ENCODE data around the gene FHDC1.

FHDC1 gene

DNA sequence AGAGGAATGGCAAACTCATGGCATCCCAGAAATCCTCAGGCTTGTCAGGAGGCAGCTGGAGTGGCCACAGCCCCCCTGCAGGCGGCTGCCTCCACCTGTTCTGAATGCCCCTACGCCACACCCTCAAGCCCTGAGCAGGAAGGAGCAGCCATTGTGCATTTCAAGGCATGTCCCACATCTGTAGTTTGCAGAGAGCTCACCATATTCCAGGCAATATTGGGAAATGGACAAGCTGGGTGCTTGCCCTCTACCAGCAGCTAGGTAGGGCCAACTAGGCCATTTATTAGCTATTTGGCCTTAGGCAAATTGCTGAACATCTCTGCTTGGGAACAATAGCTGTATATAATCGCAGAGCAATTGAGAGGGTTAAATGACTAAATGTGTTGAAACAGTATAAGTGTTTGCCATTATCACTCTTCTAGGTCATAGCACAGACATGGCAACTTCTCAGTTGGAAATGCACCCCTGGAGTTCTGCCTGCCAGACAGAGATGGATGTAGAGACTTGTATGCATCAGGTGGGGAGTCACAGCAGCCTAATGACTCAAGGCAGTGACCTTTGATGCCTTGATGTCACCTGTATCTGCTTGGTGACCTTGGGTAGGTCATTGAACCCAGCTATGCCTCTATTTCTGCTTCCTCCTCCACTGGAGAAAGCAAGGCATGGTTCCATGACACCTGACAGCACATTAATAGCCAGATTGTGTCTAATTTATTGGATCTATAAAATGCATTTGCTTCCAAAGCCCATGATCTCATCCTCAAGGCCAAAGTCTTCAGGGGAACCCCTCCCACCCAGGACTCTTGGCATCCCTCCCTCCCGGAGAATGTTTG lies 52.8 kb downstream of the FHDC1 start:
- no peak for DNase-seq

DNA sequence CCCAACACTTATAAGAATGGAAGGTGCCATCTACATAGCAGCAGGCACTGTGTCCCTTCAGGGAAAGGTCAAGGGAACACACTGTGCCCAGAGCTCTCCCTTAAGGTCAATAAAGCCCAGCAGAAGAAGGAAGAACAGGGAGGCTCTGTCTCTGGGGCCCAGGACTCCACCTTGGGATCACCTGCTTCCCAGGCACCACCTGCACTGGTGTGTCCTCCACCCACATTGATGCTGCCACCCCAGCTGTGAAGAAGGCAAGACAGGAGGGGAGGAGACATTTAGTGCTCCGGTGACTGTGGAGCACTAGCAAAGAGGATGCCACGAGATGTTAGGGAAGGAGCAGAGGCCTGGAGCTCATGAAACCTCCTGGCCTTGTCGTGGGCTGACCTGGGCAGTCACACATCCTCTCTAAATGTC lies 53.4 kb downstream of the FHDC1 start:
- no peak for DNase-seq

DNA sequence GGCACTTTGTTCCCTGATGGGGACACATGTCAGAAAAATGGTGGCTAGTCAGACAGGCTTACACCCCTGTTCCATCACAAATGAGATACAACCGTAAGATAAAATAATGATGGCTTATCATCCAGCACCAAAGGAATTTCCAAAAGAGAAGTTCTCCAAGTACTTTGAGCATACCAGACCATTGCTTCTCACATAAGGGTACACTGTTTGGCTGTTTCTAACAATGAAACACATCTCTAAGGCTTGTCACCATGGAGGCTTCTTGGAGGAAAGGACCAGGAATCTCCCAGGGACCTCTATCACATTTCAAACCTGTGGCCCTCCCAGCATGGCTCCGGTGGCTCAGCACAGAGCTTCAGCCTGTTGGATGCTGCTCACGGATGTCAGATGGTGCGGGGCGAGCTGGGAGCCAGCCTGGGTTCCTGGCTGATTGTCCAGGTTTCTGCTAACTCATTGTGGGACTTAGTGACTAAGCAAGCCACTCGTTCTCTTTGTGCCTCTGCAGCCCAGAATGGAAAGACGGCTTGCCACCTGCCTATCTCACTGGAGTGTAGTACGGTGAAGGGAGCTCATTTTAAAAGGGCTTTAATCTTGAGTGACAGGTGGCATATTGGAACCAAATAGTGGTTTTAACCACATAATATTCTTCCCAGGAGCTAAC lies 54.5 kb downstream of the FHDC1 start:
- no peak for DNase-seq

DNA sequence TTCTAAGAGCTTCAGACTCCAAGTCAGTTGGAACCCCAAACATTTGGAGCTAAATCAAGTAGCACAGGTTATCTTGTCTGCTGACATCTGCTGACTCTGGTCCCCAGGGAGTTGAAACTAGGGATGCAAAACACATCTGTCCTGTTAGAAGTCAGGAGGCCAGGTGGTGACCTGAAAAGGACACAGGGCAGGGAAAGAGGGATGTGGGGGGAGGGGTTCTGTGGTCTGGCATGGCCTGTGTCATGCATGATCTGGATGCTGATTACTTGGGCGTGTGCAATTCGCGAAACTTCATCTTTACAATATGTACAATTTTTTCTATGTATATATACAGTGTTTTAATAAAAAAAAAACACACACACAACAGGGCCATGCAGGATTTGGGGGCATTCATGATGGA lies 55.3 kb downstream of the FHDC1 start:
- DNase-seq, result no peak

DNA sequence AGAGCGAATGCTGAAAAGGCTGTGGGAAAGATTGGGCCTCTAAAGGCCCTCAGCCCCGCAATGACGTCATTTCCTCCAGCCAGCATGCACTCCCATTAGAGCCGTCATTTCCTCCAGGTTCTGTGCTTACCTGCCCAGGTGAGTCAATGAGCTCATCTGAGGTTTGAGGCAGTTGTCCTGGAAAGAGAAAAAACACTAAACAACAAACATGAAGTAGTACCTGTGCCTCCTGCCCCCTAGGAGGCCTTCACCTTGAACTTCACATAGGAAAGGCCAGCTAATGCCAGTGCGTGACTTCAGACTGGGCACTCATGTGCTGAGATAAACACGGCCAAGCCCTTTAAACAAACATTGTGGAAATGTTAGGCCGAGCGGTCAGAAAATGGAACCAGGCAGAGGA lies 55.9 kb downstream of the FHDC1 start:
- DNase-seq, result no peak

DNA sequence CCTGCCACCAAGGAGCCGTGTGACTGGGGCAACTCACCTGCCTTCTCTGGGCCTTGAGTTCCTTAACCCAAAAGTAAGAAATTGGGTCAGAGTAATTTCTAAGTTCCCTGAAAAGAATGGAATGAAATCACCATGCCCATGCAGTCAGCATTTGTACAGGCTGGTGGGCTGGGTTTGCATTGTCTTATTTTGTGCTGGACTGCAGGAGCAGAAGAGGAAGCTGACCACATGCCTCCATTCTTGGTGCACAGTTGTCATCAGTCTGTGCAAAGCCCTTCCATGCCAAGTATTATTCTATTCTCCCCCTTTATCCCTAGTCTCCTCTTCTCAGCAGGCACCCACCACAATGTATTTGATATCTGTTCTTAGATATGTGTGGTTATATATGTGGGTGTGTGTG lies 56.3 kb downstream of the FHDC1 start:
- no peak for DNase-seq

DNA sequence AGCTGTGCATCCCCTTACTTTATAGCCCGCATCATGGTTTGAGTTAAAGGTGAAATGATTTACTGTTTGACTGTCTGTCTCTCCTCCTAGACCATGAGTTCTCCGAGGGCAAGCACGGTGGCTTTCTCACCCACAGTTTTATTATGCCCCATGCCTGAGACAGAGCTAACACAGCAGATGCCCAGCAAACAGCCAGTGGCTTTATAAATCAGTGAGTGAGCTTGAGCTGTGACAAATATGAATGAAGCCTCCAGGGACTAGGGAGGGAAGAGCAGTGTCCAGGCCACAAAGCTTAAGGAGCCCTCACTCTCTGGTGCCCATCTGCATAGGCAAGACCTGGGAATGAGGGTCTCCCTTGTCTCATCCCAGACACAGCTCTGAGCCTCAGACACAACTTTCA lies 57.9 kb downstream of the FHDC1 start:
- no peak for DNase-seq

DNA sequence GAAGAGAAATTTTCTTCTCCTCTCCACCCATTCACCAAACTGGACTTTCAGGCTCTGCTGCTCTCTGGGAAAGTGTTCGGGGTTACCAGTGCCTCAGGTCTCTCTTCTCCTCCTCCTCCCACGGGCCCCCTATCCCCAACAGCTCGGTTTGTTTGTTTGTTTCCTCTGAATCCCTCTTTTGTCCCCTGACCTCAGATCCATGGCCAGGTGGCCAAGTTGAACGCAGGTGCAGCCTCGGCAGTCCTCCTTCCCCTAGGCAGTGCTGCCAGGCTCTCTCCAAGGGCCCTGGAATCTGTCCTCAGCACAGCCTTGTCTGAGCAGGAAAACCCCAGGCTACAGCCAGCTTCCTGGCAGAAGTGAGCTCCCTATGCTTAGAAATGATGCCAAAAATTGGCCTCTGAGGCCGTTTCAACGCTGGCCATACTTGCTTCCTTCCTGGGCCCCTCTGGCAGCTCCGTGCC lies 60.0 kb downstream of the FHDC1 start:
- no peak for DNase-seq

DNA sequence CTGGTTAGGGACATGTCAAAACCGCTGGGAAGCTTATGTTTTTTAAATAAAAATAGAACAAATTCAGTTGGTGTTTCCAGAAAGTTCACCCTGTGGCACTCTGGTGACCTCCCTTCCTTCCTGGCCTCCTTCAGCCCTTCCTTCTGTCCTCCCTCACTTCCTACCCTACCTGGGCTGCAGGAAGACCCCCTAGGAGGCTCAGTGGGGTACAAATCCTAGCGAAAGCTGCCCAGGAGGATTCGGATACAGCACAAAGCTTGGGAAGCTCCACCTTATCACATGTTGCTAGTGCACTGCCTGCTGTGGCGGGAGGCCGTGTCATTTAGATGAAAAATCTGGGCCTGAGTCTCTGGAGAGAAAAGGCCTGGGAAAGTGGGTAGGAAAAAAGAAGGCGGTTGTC lies 60.5 kb downstream of the FHDC1 start:
- DNase-seq, result no peak

DNA sequence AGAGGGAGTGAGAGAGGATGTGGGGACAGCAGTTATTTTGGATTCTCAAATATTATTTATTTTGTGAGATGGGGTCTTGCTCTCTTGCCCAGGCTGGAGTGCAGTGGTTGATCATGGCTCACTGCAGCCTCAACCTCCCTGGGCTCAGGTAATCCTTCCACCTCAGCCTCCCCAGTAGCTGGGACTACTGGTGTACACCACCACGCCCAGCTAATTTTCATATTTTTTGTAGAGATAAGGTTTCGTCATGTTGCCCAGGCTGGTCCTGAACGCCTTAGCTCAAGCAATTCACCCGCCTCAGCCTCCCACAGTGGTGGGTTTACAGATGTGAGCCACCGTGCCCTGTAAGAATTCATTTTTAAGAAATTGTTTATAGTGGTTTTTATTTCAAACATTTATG lies 61.2 kb downstream of the FHDC1 start:
- DNase-seq, result no peak

DNA sequence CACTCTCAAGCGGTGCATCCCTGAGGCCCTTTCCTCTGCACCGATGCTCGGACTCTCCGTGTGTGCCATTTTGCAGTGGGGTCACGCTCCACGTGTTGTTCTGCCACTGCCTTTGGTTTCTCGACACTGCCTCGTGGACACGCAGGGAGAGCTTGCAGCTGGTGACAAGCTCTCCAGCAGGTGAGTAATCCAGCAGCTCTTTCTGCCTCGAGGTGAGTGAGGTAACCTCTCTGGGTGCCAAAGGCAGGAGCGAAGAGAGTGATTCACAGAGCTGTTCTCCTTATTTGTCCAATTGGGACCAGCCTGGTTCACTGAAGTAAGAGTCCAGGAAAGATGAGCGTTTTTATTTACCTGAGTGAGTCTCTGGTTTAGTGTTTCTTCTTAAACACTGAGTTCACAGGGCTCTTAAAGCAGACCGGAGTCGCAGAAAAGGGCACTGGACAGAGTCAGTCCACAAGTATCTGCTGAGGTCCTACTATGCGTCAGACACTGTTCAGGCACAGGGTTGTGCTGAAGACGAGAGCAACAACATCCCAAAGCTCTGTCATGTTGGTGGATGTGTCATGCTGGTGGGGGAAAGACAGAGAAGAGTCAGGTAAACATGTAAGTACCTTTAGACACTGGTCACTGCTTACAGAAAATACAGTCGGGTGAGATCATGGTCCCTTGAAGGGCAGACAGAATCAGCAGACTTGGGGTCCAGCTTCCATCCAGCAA lies 61.8 kb downstream of the FHDC1 start:
- DNase-seq, result no peak

DNA sequence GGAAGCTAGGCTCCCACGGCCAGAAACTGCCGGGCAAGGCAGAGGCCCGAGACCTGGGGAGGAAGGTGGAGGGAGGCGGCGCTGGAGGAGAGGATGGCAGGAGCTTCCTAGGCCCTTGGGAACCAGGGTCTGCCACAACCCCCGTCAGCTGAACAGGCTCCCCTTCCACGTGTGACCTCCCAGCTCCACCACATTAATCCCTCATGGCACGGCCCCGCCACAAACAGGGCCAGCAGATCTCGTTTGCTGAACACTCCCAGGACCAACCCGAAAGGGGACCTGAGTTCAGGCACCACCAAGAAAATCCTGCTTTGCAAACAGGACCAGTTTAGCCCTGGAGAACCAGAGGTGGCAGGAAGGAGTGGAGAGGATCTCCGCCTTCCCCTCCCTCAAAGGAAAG lies 62.7 kb downstream of the FHDC1 start:
- no peak for DNase-seq

DNA sequence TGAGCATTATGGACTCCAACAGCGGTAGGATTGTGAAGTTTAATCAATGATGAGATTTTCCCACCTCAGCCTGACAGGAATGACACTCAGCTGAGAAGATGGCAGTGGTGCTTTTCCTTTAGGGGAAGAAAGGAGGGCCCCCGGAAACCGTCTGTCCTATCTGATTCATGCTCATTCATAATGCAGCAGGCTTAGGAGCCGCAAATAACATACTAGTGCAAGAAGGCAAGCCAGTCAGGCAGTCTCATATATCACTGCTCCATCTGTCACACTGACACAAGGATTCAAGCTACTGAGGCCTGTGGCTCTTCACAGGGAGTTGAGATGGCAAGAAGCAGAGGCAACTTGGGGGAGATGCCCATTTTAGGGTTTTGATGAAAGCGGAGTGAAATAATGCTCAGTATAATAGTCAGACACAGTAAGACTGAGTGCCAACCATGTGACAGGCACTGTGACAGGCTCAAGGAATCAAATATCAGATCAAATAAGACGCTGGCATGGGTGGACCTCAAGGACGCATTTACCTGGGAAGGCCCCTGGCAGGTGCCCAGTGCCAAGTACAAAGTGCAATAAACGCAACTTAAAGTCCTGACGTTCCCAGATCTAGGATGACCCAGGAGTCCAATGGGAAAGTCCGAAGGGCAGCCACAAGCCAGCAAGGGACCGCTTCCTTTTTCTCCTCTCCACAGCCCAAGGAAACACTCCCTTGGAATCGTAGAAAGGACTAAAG lies 63.4 kb downstream of the FHDC1 start:
- DNase-seq, result no peak

DNA sequence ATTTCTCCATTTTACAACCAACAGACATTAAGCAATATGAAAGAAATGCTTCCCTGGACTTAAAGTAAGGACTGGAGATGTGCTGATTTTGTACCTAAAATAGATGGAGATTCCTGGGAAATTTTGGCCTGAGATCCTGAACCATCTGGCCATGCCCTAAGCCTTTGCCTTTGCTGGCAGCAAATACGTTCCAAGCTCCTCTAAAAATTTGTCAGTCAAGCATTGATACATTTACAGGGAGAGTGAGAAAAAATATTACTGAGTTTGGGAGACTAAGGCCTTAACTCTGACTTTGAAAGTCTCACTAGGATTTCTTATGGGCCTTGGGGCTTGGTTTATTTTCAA lies 63.9 kb downstream of the FHDC1 start:
- DNase-seq, result no peak

DNA sequence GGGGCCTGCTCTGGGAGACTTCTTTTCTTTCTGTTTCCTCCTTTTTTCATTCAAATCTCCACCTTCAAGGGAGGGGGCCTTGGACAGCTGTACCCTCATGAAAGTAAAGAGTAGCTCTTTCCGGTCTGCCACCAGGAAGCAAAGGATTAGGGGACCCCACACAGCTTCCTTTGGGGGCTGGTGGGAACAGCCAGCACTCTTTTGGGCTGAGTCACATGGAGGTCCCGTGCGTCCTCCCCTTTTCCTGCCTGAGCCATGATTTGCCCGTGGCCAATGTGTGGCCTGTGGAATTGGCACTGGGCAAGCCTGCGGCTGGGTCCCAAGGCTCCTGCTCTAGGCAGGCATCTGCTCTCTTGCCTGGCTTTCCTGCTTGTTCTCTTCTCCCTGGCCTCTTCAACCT lies 65.5 kb downstream of the FHDC1 start:
- no peak for DNase-seq

DNA sequence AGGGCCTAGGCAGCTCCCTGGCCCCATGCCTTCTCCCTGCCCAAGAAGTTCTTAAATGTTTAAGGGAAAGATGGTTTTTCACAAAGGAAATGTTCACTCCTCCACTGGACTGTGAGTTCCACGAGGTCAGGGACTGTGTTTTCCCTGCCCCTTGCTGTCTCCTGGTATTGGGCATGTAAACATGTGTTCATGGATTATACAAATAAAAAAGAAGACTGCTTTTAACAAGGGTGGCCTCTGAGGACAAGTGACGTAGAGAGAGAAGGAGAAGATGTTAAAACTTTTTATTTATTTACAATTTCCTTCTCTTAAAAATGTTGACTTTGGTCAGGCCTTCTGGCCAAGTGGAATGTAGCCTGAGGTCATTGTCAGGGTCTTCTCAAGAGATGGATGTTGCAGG lies 66.0 kb downstream of the FHDC1 start:
- DNase-seq, result no peak

DNA sequence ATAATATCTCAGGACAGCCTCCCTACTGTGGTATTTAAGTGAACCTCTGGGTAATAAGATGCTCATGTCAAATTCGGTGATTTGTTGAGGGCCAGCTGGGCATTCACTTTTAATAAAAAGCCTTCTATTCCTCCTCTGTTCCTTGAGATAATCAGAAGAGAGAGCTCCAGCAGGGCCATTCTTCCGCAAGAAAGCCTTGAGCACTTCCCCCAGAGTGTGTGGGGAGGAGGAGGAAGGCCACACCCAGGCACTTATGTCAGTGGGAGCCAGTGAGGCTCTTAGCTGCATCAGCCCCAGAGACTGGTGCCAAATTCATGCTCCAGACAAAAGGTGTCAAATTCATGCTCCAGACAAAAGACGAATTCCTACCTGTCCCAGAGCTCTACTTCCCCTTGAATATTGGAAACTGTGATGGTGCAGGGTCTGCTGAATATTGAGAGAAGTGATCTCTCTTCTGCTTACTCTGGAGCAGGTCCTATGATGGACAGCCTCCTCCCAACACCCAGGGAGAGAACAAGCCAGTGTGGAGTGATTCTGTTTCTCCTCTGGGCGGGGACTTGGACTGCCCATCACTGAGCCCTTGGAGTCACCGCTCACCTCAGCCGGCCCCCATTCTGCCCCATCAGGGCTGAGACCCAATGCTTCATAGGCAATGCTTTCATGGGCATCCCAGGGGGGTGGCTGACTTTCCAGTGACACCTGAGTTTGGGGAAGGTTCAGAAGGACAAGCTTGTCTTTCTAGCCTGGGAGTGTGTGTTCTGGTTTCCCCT lies 68.1 kb downstream of the FHDC1 start:
- DNase-seq, result no peak

DNA sequence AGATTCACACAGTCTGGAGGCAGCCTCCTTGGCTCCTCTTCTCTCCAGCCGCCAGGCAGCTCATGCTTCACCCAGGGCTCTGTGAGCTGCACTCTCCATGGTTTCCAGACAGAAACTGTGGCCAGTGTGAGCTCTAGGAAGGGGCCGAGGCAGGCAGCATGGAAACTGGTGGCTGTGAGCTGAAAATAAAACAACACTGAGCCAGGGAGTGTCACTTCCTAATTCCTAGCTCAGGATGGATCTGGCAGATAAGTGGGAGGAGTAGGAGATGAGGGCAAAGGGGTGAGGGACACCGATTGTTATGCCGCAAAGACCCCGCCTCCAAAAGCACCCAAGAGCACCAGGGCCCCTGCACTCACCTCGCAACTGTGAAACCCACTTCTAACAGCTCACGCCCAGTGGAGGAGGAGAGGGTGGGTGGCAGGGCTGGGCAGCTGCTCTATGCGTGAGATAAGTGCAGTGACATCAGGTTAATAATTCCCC lies 69.8 kb downstream of the FHDC1 start:
- DNase-seq, result no peak

DNA sequence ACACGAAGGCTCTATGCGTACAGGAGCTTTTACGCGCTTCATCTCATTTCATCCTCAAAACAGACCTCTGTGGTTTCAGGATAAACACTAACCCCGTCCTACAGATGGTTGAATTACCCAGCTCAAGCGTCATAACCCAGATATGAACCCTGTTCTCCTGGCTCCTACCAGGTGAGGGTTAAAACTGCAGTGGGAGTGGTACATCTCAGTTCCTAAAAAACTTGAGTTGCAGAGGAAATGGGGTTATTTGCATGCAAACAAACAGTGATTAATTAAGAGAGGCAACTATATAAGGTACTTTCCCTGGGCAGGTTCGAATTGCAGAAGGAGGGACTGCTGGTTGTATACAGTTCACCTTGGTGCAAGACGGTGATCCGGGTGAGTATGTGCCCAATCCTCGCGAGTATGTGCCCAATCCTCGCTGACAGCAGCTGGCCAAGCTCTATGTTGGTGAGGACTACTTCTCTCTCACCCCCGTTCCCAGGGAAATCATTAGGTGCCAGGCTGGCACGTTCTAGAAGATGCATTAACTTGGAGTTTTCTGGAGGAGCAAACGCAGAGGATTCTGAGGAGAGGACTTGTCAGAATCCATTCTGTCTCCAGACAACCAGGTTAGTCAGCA lies 72.6 kb downstream of the FHDC1 start:
- DNase-seq, result no peak

DNA sequence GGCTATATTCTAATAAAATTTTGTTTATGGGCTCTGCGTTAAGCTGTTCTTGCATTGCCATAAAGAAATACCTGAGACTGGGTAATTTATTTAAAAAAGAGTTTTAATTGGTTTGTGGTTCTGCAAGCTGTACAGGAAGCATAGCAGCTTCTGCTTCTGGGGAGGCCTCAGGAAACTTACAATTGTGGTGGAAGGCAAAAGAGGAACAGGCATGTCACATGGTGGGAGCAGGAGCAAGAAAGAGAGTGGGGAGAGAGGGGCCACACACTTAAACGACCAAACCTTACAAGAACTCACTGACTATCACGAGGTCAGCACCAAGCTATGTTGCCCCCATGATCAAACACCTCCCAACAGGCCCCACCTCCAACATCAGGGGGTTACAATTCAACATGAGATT lies 74.0 kb downstream of the FHDC1 start:
- no peak for DNase-seq

DNA sequence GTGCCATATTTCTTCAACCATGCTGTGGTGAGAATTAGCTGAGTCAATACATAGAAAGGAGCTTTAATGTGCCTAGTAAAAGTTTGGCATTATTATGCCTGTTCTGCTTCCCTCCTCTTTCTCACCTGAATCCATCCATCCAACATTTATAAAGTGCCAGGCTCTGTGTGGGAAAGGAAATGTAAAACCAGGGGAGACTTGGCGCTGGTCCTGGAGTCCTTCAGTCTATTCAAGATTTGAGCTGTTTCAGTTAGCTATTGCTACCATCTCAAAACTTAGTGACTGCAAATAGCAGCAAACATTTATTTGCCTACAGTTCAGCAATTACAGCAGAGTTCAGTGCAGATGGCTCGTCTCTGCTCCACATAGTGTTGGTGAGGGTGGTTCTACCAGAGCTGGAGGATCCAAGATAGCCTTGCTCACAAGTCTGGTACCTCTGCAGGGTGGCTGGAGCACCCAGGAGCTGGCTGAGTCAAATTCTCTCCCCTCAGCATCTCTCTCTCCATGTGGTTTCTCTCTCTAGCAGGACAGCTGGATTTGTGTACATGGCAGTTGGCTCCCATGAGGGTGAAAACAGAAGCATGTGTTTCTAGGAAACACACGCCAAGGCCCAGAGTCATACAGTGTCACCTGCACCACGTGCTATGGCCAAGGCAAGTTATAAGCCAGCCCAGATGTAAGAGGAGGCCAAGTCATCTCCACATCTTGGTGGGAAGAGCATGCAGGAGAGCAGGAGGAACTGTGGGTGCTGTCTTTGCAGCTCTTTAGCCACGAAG lies 77.3 kb downstream of the FHDC1 start:
- DNase-seq, result no peak

Measured in NCI-H1105 (cell line).